SU-DHL-6 (cell line): ENCODE measurements around the gene GOT1.

Experiments
- H2AFZ ChIP-seq: fragments of 200-600 bp; sonication (generic); 2 replicates; pipeline ENCODE4 v1.6.1; 2014; ENCODE audit warnings: low read depth, mild to moderate bottlenecking, moderate library complexity, mixed read lengths, antibody characterized with exemption, low read length; ENCODE audit not compliant: severe bottlenecking
- H3F3A ChIP-seq: fragments of 200-600 bp; shearing (Covaris generic); 2 replicates; pipeline ENCODE4 v1.6.0; 2016; ENCODE audit warnings: antibody characterized with exemption, mild to moderate bottlenecking; ENCODE audit not compliant: insufficient read depth
- H3K27ac ChIP-seq: fragments of 200-600 bp; sonication (generic); 2 replicates; pipeline ENCODE4 v1.5.1; 2016; ENCODE audit warnings: low read depth, mild to moderate bottlenecking, low read length, moderate library complexity, mixed read lengths
- H3K27me3 ChIP-seq: fragments of 200-600 bp; sonication (generic), shearing (Covaris generic); 2 replicates; pipeline ENCODE4 v1.6.0; 2014; ENCODE audit warnings: mild to moderate bottlenecking, low read length
- H3K36me3 ChIP-seq: fragments of 200-600 bp; sonication (generic); 2 replicates; pipeline ENCODE4 v1.6.1; 2014; ENCODE audit warnings: mild to moderate bottlenecking, low read length, mixed read lengths
- H3K4me2 ChIP-seq: fragments of 300-600, 200-600 bp; shearing (Covaris generic), sonication (generic); 2 replicates; pipeline ENCODE4 v1.6.0; 2014; ENCODE audit warnings: low read length, low read depth, mild to moderate bottlenecking; ENCODE audit not compliant: poor library complexity, severe bottlenecking
- H3K4me3 ChIP-seq: fragments of 200-600 bp; sonication (generic); 2 replicates; pipeline ENCODE4 v1.5.1; 2014; ENCODE audit warnings: antibody characterized with exemption, low read length, mild to moderate bottlenecking, mixed read lengths; ENCODE audit not compliant: insufficient read depth, poor library complexity, severe bottlenecking
- H3K79me2 ChIP-seq: fragments of 200-600 bp; sonication (generic); 2 replicates; pipeline ENCODE4 v1.6.1; 2014; ENCODE audit warnings: mild to moderate bottlenecking, low read length, moderate library complexity; ENCODE audit not compliant: insufficient read depth
- H3K9ac ChIP-seq: fragments of 200-600 bp; sonication (generic); 2 replicates; pipeline ENCODE4 v1.7.0; 2014; ENCODE audit warnings: mild to moderate bottlenecking, low read length
- H3K9me2 ChIP-seq: fragments of 200-600 bp; sonication (generic); replicated peaks from 2 replicates; pipeline ENCODE4 v1.6.1; 2014; ENCODE audit warnings: low read length; ENCODE audit not compliant: insufficient read depth
- H3K9me3 ChIP-seq: fragments of 200-600 bp; sonication (generic); 2 replicates; pipeline ENCODE4 v1.6.1; 2014; ENCODE audit warnings: low read length, mixed read lengths; ENCODE audit not compliant: insufficient read depth
- H4K20me1 ChIP-seq: fragments of 200-600 bp; sonication (generic); 2 replicates; pipeline ENCODE4 v1.6.1; 2014; ENCODE audit warnings: low read depth, mild to moderate bottlenecking, antibody characterized with exemption, low read length, moderate library complexity, mixed read lengths
- CTCF ChIP-seq: fragments of 200-600 bp; sonication (generic); IDR thresholded peaks from one replicate; pipeline ENCODE4 v1.5.1; 2017; ENCODE audit warnings: antibody characterized with exemption, mild to moderate bottlenecking, low read length, moderate library complexity; ENCODE audit not compliant: insufficient read depth, poor library complexity, severe bottlenecking
- EZH2phosphoT487 ChIP-seq: fragments of 200-600 bp; sonication (generic), shearing (Covaris generic); conservative IDR thresholded peaks from 2 replicates; pipeline ENCODE4 v1.6.1; 2018; ENCODE audit warnings: mild to moderate bottlenecking, antibody characterized with exemption, low read length, moderate library complexity, mixed read lengths

Gene GOT1

GRCh38 chr10:99366666-99367065 is 63.8 kb downstream of the GOT1 start:
- Histone ChIP-seq H2AFZ (no peak overlapping the region), H3K9me3 (no peaks in the 10 kb centered on the region), H3K27ac (no peak overlapping the region), H3K27me3 (no peaks in the 10 kb centered on the region), H3K36me3 (no peaks in the 10 kb centered on the region), H4K20me1 (no peaks in the 10 kb centered on the region), H3F3A (no peaks in the 10 kb centered on the region), H3K9me2 (no peaks in the 10 kb centered on the region), H3K9ac (no peak overlapping the region), H3K4me2 (no peak overlapping the region), H3K4me3 (no peak overlapping the region), H3K79me2 (no peaks in the 10 kb centered on the region)
- TF ChIP-seq EZH2phosphoT487 (no peak), CTCF (no peak)

GRCh38 chr10:99365736-99366135 is 64.7 kb downstream of the GOT1 start:
- no peaks in the 10 kb centered on the region for H3K27me3 ChIP-seq
- no peaks in the 10 kb centered on the region for H3F3A ChIP-seq
- no peak overlapping the region for H3K4me2 ChIP-seq
- H3K9ac ChIP-seq: no peak overlapping the region
- H3K9me2 ChIP-seq: no peaks in the 10 kb centered on the region
- no peak overlapping the region for H2AFZ ChIP-seq
- no peaks in the 10 kb centered on the region for H3K36me3 ChIP-seq
- H3K9me3 ChIP-seq: no peaks in the 10 kb centered on the region
- no peaks in the 10 kb centered on the region for H3K79me2 ChIP-seq
- TF ChIP-seq CTCF (no peak), EZH2phosphoT487 (no peak)
- H3K27ac ChIP-seq: no peak overlapping the region
- no peak overlapping the region for H3K4me3 ChIP-seq
- no peaks in the 10 kb centered on the region for H4K20me1 ChIP-seq

GRCh38 chr10:99365311-99365710 is 65.1 kb downstream of the GOT1 start:
- Histone ChIP-seq H3K27me3 (no peaks in the 10 kb centered on the region), H4K20me1 (no peaks in the 10 kb centered on the region)
- TF ChIP-seq CTCF (no peak), EZH2phosphoT487 (no peak)

More at GRCh38 chr10:99365311-99365710, 65.1 kb downstream of the GOT1 start:
- Histone ChIP-seq H3K4me3 (no peak overlapping the region), H3K36me3 (no peaks in the 10 kb centered on the region), H3K27ac (no peak overlapping the region), H3K79me2 (no peaks in the 10 kb centered on the region), H3K9me3 (no peaks in the 10 kb centered on the region), H3K9ac (no peak overlapping the region), H3F3A (no peaks in the 10 kb centered on the region), H3K4me2 (no peak overlapping the region), H3K9me2 (no peaks in the 10 kb centered on the region), H2AFZ (no peak overlapping the region)
